Stimulated activated CD8-positive, alpha-beta memory T cell treated with anti-CD3 and anti-CD28 coated beads, Interleukin-12 subunit alpha, Interleukin-12 subunit beta, amount 100 ng/mL, for 4 hours (primary cell): Measurements from ENCODE around the gene PRRX1.

Source experiments
- DNase-seq: peaks from one replicate; pipeline ENCODE4 v3.0.0-alpha.2; 2020; ENCODE audit warnings: low read depth

Gene PRRX1

DNA sequence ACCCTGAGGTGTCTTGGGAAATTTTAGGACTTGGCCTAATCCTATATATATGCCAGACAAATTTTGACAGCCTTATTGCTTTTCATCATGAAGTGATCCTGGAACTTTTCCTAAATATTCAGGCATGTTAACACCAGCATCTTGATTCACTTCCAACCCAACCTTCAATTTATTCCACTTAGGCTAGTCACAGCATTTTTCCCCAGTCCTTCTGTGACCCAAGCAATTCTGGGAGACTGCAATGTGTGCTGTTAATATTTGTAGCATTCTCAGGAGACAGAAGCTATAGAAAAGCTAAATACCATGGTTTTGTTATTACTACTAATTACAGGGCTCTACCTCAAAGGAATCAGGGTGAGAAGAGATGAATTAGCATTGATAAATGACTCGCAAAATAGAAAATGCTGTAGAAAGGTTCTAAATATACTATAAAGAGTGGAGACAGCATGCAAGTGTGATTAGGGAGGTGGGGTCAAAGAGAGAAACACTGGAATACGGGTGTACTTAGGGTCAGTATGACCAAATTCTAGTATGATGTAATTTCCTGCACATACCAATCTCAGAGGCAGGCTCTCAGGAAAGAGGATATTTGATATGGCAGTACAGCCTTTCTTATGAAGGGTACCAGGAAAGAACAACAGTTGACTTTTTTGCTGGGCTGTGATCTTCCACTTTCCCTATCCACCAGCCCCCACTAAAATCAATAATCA, 29.1 kb downstream of the PRRX1 start:
- DNase-seq: no peak

- no peak for DNase-seq
Observed at GRCh38 chr1:170694172-170694926, 30.4 kb downstream of the PRRX1 start.

- no peak for DNase-seq
Observed at GRCh38 chr1:170695955-170696590, 32.1 kb downstream of the PRRX1 start.

DNA sequence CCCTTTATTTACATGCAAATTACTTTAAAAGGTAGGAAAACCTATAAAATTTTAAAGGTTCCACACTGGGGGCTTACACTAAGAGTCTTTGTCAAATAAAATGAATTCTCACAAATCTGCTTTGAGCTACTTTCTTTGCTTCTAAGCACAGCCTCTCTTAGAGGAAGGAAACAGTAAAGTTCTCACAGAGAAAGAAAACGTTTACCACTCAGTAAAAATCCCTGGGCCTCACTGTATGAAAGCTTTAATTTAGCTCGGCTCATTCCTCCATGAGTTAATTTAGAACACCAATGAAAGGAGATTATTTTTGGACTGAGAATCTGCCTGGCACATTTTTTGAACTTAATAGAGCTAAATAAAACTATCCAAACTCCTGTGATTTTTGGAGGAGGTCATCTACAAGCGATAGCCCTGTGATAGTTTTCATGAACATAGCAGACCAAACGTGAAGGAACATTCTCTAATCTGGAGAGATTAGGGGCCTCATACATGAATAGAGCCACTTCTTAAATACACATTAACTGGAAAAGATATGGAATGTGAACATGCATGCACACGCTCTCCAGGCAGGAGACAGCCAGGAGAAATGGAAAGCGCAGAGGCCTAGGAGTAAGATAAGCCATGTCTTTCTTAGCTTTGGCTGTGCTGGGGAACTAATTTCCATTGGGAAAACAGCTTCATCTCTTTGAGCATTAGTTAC, 32.8 kb downstream of the PRRX1 start:
- DNase-seq: no peak

GRCh38 chr1:170697316-170697715, 33.4 kb downstream of the PRRX1 start:
- DNase-seq: no peak

- no peak for DNase-seq
Observed at GRCh38 chr1:170698301-170699275, 34.7 kb downstream of the PRRX1 start.

GRCh38 chr1:170699696-170700095, 35.8 kb downstream of the PRRX1 start:
- DNase-seq: no peak

DNA sequence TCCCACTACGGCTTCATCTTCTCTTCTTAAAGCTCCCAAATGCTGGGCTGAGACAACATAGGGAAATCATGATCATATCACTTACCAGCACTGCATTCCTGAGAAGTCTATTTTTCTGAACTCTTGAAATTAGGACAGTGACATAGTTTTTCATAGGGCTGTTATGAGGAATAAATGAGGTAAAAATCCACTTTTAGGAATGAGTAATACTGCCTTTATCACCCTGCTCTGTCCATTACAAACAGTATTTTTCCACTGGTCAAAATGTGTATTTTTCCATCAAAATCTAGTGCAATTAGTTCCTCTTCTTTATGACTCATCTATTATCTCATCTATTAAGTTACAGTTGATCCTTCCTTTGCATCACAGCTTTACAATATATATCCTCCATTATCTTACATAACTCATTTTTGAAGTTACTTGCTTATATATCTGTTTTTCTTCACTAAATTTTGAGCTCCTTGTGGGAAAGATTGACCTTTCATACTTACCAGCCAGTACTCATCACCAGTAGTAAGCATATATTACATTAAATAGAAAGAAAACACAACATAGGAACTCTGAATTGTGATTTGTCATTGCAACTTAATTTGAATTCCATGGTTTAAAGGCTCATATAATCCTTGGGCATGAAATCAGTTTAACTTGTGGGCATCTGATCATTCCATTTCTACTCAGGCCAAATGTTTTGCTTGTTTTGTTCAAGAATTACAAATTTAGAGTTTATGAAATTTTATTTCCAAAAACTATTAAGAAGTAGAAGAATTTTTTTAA, 37.1 kb downstream of the PRRX1 start:
- DNase-seq: no peak

- DNase-seq: no peak
Observed at GRCh38 chr1:170701962-170702361, 38.0 kb downstream of the PRRX1 start.

- DNase-seq: no peak
Observed at GRCh38 chr1:170703591-170703990, 39.7 kb downstream of the PRRX1 start.

GRCh38 chr1:170704256-170704655, 40.3 kb downstream of the PRRX1 start:
- no peak for DNase-seq

DNA sequence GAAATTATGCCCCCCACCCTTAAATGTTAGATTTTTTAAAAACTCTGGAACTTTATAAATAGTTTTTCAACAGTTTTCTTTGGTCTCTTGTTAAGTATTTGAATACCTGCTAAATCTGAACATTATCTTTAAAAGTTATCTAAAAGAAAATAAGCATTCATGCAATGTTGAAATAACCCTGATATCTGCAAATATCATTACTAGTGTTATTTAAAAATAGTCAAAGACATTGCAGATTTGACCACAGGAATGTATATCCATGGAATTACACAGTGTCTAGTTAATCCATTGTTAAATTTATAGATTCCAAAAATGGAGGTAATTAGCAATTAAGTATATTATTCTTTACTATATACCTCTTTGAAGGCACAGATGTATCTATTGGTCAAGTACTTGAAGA, 42.0 kb downstream of the PRRX1 start:
- DNase-seq: no peak

DNA sequence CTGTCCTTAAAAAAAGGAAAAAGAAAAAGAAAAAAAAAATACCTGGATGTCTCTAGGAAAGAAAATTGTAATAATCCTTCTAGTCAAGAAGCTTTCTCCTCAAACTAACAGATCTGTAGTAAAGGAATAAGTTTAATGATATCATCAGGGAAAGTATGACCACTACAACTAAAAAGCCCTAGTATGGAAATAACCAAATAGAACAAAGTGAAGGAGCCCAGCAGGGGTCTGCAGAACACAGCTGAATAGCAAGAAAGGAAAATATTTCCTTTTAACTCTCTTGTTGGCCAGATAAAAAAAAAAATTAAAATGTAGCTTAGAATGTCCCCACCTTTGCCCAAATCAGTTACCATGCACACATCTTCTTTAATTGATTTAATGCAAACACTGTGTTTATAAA, 43.2 kb downstream of the PRRX1 start:
- no peak for DNase-seq

- no peak for DNase-seq
Observed at GRCh38 chr1:170707959-170708655, 44.2 kb downstream of the PRRX1 start.

GRCh38 chr1:170711682-170712081, 47.8 kb downstream of the PRRX1 start:
- no peak for DNase-seq

DNA sequence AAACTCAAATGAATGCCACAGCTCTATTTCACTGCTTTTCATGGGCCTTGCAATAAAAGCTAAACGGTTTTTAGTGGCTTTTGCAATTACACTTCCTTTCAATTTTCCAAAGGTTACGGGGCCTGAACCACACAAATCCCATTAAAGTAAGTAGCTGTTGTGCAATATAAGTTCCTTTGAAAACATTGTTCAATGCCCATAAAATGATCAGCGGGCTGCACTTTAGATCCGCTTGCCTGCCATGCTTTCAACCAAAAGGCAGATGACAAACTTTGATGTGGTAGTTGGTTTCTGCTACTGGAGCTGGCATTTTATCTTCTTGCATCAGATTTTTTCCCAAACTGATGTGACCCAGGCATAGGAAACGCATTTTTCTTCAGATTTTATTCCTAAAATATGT, 50.2 kb downstream of the PRRX1 start:
- DNase-seq: no peak

GRCh38 chr1:170714938-170715337, 51.0 kb downstream of the PRRX1 start:
- no peak for DNase-seq

DNA sequence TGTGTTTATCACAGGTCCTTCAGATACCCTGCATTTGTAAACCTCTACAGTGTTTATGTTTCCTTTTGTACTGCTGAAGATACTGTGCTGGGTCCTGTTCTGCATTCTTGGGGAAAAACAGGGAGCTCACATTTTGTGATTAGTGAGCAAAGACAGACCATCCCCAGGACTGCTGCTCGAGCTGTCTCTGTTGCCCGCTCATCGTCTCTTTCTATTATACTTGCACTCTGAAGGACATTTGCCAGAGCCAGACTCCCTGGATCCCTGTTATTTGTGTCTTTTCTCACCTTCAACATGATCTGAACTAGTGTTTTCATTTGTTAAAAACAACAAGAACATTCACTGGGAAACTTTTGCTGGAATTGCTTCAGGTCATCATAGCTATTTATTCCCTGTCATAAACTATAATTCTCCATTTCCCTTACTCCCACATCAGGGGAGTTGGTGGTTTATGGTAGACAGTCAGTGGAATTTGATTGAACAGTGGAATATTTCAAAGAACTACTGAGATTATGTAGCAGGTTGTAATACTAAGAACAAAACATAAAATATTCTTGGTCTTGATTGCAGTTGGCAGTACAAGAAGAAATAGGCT, 53.0 kb downstream of the PRRX1 start:
- DNase-seq: no peak

DNA sequence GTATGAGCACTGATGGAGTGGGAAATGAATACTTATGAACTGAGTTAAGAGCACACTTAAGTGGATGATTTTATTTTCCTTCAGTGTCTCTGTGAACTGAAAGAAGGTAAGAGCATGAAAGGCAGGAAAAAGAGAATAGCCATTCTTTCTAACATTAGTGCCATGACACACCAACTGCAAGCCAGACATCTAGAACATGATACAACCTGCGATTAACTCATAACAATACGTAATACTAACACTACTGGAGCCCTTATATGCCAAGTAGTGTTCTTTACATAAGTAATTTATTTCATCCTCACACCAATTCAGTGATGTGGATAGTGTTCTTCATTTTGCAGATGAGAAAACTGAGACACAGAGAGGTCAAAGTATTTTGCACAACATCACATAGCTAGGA, 56.7 kb downstream of the PRRX1 start:
- no peak for DNase-seq

- DNase-seq: no peak
Observed at GRCh38 chr1:170721621-170722020, 57.7 kb downstream of the PRRX1 start.
